Gastroesophageal sphincter (tissue), 3 donors: ENCODE results near the gene LDB2.

Experiments used
- EP300 ChIP-seq: sonication (generic); formaldehyde crosslinking; IDR thresholded peaks from one replicate; pipeline ENCODE4 v1.6.1; 2017; ENCODE audit warnings: antibody characterized with exemption, mild to moderate bottlenecking
- POLR2A ChIP-seq, 2 donors: fragments of 450-650 bp; IDR thresholded peaks; one replicate each; pipeline ENCODE4 v1.6.1; 2017; ENCODE audit warnings: antibody characterized with exemption in 2 of 2, mild to moderate bottlenecking in 2 of 2, moderate library complexity in 1 of 2
- POLR2AphosphoS5 ChIP-seq: sonication (generic); formaldehyde crosslinking; IDR thresholded peaks from one replicate; pipeline ENCODE4 v1.6.1; 2017; ENCODE audit warnings: antibody characterized with exemption
- TF ChIP-seq, protein P1 (sequence below), 4 experiments: fragments of 200-600 bp in 2 of 4; fragments of 450-650 bp in 2 of 4; sonication (generic) in 1 of 4; IDR thresholded peaks; one replicate each; pipeline ENCODE4 v1.5.1; 2017 to 2019; ENCODE audit warnings: antibody characterized with exemption in 4 of 4, mild to moderate bottlenecking in 2 of 4, moderate library complexity in 2 of 4

DNA sequence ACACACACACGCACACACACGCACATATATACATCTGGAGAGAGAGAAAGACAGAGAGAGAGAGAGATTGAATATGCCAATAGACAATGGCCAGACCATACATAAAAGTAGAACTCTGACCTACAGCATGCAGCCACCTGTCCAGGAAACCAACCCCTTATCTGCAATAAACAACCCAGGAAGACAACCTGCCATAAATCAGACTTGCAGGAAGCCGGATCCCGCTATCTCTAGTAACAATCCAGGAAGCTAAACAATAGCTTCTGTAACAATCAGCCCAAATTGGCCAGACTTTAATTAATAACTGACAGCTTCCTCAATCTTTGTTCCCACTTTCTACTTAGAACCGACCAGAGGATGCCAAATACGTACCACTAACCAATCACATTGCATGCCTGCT is 173.2 kb downstream of the LDB2 start:
- TF ChIP-seq, protein P1, sequence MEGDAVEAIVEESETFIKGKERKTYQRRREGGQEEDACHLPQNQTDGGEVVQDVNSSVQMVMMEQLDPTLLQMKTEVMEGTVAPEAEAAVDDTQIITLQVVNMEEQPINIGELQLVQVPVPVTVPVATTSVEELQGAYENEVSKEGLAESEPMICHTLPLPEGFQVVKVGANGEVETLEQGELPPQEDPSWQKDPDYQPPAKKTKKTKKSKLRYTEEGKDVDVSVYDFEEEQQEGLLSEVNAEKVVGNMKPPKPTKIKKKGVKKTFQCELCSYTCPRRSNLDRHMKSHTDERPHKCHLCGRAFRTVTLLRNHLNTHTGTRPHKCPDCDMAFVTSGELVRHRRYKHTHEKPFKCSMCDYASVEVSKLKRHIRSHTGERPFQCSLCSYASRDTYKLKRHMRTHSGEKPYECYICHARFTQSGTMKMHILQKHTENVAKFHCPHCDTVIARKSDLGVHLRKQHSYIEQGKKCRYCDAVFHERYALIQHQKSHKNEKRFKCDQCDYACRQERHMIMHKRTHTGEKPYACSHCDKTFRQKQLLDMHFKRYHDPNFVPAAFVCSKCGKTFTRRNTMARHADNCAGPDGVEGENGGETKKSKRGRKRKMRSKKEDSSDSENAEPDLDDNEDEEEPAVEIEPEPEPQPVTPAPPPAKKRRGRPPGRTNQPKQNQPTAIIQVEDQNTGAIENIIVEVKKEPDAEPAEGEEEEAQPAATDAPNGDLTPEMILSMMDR (IDR thresholded peaks at IDR 0.05), result no peak
- TF ChIP-seq POLR2A (IDR thresholded peaks at IDR 0.05), result no peak
- TF ChIP-seq POLR2AphosphoS5, result no peak
- TF ChIP-seq EP300, result no peak
